Measurements from ENCODE around the gene CD93. TPM values are rescaled to one million over a fixed set of nuclear protein-coding genes. Genes with fewer than 3 reads are reported as not detected.

The CD93 gene
- total and polyA plus RNA-seq, 8 donors = 2.9 to 63.5 (median 6.7) TPM

DNA sequence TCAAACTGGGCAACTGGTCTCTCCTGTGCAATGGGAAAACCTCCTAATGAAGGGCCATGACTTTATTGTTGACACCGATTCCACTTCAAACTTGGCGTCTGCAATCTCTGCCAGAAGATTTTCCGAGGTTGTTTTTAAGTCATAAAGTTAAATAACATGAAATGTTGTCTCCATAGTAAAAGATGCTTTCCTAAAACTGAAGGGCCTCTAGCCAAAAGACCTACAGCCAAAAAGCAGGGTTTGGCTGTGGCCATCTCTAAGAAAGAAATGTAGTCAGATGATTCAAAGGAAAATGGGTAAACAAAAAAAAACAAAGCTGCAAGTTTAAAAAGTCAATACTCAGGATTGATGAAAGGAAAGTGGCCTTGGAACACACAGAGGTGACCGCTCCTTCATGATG, 14.1 kb downstream of the CD93 start:
- Histone ChIP-seq H3K27ac (no peak overlapping the region), H3K4me1 (no peaks in the 10 kb centered on the region), H3K9me3 (no peaks in the 10 kb centered on the region), H3K36me3 (no peaks in the 10 kb centered on the region), H3K27me3 (peaks cover 0 to under 1% (median 0%) of the 10 kb centered on the region in 3 donors), H3K4me3 (no peak overlapping the region)
- 56 to 75% (median 70%) methylated on average over 4 of the region's 4 CpGs for WGBS, 5 donors
- no peak for TF ChIP-seq POLR2A (IDR thresholded peaks at IDR 0.05)
- TF ChIP-seq, protein P1, sequence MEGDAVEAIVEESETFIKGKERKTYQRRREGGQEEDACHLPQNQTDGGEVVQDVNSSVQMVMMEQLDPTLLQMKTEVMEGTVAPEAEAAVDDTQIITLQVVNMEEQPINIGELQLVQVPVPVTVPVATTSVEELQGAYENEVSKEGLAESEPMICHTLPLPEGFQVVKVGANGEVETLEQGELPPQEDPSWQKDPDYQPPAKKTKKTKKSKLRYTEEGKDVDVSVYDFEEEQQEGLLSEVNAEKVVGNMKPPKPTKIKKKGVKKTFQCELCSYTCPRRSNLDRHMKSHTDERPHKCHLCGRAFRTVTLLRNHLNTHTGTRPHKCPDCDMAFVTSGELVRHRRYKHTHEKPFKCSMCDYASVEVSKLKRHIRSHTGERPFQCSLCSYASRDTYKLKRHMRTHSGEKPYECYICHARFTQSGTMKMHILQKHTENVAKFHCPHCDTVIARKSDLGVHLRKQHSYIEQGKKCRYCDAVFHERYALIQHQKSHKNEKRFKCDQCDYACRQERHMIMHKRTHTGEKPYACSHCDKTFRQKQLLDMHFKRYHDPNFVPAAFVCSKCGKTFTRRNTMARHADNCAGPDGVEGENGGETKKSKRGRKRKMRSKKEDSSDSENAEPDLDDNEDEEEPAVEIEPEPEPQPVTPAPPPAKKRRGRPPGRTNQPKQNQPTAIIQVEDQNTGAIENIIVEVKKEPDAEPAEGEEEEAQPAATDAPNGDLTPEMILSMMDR (IDR thresholded peaks at IDR 0.05) = no peak
- no peak for TF ChIP-seq POLR2AphosphoS5 (IDR thresholded peaks at IDR 0.05)
- no peak for TF ChIP-seq EP300 (IDR thresholded peaks at IDR 0.05)
- intact Hi-C loops (cut with DNase I; ENCODE audit: low total_unique reads) = no loop called here
- no peak for DNase-seq

DNA sequence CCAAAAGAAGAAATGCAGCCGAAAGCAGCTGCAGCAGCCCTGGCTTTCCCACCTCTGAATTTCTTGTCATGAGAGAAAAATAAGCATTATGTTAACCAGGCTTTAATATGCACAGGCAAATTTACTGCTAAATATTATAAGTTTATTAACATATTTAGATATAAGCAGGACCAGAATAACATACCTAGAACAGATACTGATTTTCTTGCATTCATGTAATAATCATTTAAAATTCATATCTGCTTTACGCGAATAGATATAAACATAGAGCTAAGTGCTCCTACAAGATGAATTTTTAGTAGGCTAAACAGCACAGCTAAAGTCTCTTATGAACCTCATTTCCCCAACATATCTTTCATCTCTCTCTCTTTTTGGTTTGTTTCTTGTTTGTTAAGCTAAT, 14.7 kb downstream of the CD93 start:
- DNase-seq = no peak
- TF ChIP-seq EP300 (IDR thresholded peaks at IDR 0.05) (no peak), POLR2A (IDR thresholded peaks at IDR 0.05) (no peak), POLR2AphosphoS5 (IDR thresholded peaks at IDR 0.05) (no peak)
- TF ChIP-seq, protein P1 (IDR thresholded peaks at IDR 0.05) = no peak
- Histone ChIP-seq H3K27me3 (no peaks in the 10 kb centered on the region), H3K9me3 (no peaks in the 10 kb centered on the region), H3K4me3 (no peak overlapping the region), H3K27ac (no peak overlapping the region), H3K36me3 (no peaks in the 10 kb centered on the region), H3K4me1 (no peaks in the 10 kb centered on the region)
- intact Hi-C loops (cut with DNase I; ENCODE audit: low total_unique reads) = no loop called here
- WGBS, 5 donors = 61 to 78% (median 74%) methylated on average over 3 of the region's 3 CpGs

GRCh38 chr20:23069108-23069507, 17.0 kb downstream of the CD93 start:
- Histone ChIP-seq H3K27me3 (no peaks in the 10 kb centered on the region), H3K9me3 (no peaks in the 10 kb centered on the region), H3K36me3 (no peaks in the 10 kb centered on the region), H3K27ac (no peak overlapping the region), H3K4me1 (no peaks in the 10 kb centered on the region), H3K4me3 (no peak overlapping the region)
- WGBS, 5 donors = 79 to 91% (median 87%) methylated on average over 2 of the region's 2 CpGs
- TF ChIP-seq POLR2AphosphoS5 (IDR thresholded peaks at IDR 0.05) (no peak), POLR2A (IDR thresholded peaks at IDR 0.05) (no peak), EP300 (IDR thresholded peaks at IDR 0.05) (no peak)
- TF ChIP-seq, protein P1 (IDR thresholded peaks at IDR 0.05) = no peak
- intact Hi-C loops (cut with DNase I; ENCODE audit: low total_unique reads) = loop anchor here (10.0 kb wide), 1 partner anchor 374 kb away; no protein-coding TSS in a partner anchor
- no peak for DNase-seq

DNA sequence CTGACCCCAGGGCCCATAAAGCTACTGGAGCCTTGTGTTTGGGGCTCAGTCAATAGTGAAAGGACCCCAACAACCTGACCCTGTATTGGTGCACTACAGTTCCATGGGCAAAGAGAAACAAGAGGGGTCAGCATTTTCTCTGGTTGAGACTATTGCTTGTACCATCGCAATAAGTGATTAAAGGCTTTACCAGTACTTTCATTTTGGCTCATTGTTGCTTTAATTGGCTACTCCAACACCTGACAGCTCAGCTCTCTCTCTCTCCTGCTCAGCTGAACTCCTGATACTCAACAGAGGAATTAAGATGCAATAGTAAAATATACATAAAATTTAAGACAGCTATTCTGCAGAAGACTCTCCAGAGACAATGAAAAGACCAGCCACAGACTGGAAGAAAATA, 17.8 kb downstream of the CD93 start:
- Histone ChIP-seq H3K36me3 (no peaks in the 10 kb centered on the region), H3K4me1 (no peaks in the 10 kb centered on the region), H3K27me3 (no peaks in the 10 kb centered on the region), H3K9me3 (no peaks in the 10 kb centered on the region), H3K4me3 (no peak overlapping the region), H3K27ac (no peak overlapping the region)
- TF ChIP-seq POLR2AphosphoS5 (IDR thresholded peaks at IDR 0.05) (no peak), POLR2A (IDR thresholded peaks at IDR 0.05) (no peak)
- WGBS, 5 donors = 79 to 96% (median 84%) methylated on average over 1 of the region's 1 CpG
- intact Hi-C loops (cut with DNase I; ENCODE audit: low total_unique reads) = loop anchor here (10.0 kb wide), 1 partner anchor 373 kb away; no protein-coding TSS in a partner anchor
- DNase-seq = no peak

DNA sequence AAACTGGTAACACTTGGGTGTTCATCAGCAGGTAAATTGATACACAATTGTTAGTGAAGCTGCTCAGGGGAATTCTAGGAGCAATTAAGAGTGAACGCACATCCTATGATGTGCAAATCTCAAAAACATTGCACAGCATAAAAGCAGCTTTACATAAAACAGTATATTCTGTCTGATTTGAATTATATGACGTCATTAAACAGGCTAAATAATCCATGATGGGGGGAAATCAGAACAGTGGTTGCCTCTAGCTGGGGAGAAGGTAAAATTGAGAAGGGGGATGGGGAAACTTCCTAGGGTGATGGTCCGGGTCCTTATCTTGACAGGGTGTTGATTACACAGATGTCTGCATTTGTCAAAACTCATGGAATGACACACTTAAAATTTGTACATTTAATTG, 19.4 kb downstream of the CD93 start:
- TF ChIP-seq, protein P1 (IDR thresholded peaks at IDR 0.05) = no peak
- TF ChIP-seq POLR2A (IDR thresholded peaks at IDR 0.05) (no peak), POLR2AphosphoS5 (IDR thresholded peaks at IDR 0.05) (no peak), EP300 (IDR thresholded peaks at IDR 0.05) (no peak)
- no peaks in the 10 kb centered on the region for H3K9me3 ChIP-seq
- WGBS, 5 donors = 78 to 87% (median 83%) methylated on average over 3 of the region's 3 CpGs
- H3K36me3 ChIP-seq = no peaks in the 10 kb centered on the region
- H3K27ac ChIP-seq = no peak overlapping the region
- intact Hi-C loops (cut with DNase I; ENCODE audit: low total_unique reads) = loop anchor here (10.0 kb wide), 1 partner anchor 372 kb away; no protein-coding TSS in a partner anchor
- H3K27me3 ChIP-seq = no peaks in the 10 kb centered on the region
- no peak for DNase-seq
- H3K4me1 ChIP-seq = peaks cover 0 to 8% (median 5%) of the 10 kb centered on the region in 4 donors
- H3K4me3 ChIP-seq = no peak overlapping the region
